HG02642 (cell line): ENCODE measurements around the gene AP1M1.

Source experiments
- ATAC-seq: cut with Tn5 transposase; IDR thresholded peaks from one replicate; pipeline ENCODE4 v1.9.1; 2021; ENCODE audit warnings: mild to moderate bottlenecking; ENCODE audit not compliant: unreplicated experiment, poor library complexity

Gene AP1M1

DNA sequence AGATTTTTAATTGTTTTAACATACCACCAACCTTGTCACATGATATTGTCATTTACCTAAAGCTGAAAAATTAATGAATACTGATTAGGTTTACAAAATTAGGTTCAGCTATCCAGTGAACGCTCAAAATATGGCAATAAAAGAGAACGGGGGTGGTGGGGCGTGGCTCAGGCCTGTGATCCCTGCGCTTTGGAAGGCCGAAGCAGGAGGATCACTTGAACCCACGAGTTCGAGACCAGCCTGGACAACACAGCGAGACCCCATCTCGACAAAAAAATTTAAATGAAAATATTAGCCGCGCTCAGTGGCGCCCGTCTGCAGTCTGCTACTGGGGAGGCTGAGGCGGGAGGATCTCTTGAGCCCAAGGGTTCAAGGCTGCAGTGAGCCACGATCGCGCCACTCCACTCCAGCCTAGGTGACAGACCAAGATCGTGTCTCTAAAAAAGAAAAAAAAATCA is 13.0 kb upstream of the AP1M1 start:
- ATAC-seq = no peak

DNA sequence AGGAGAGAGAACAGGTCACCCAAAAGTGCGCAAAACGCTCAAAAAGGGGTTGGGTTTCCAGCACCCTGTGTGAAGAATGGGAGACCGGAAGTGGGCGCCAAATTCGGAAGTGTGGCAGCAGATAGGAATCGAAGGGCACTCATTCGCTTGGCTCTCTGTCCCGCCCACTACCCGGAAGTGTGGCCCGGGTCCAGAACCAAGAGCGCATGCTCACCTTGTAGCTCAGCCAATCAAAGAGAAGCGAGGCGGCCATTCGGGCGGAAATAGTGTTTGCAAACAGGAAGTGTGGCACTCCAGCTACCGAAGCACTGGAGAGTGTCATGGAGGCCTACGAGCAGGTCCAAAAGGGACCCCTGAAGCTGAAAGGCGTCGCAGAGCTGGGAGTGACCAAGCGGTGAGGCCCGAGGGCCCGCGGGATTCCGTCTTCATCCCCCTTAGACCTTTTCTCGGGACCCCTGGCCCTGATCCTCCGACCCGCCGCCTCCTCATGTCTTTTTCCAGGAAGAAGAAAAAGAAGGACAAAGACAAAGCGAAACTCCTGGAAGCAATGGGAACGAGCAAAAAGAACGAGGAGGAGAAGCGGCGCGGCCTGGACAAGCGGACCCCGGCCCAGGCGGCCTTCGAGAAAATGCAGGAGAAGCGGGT is 12.5 kb upstream of the AP1M1 start, which contains the start of gene FAM32A:
TSS of gene FAM32A (plus strand) at position 288 of the 645 bp plus-strand sequence. CDS start at position 321, 33 bp downstream.
- peak; percentile 92 for ATAC-seq

DNA sequence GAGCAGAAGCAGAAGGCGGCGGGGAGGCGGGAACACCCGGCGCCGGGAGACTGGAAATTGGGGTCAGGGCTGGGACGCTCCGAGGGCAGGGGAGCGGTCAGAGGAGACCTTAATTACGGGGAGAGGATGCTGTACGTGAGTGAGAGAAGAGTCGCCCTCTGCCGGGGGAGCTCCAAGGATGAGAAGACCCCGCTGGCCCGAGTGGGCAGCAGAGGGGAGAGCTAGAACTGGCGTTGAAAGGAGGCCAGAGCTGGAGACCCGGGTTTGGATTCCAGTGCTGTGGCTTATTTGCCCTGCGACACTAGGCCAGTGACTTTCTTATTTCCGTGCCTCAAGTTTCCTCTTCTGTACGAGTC is 12.0 kb upstream of the AP1M1 start:
- no peak for ATAC-seq

DNA sequence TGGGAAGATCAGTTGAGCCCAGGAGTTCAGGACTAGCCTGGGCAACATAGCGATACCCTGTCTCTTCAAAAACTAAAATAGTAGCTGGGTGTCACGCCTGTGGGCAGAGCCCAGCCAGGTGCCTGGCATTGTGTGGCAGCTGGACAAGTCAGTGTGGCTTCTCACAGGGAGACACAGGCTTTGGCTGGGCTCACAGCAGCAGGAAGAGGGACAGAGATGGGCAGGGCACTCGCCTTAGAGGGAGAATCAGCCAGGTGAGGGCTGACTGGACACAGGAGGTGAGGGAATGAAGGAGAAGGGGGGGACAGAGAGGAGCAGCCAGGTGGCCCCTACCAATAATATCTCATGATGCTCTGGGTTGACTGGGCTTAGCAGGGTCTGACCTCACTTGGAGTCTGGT is 9.2 kb upstream of the AP1M1 start:
- no peak for ATAC-seq

DNA sequence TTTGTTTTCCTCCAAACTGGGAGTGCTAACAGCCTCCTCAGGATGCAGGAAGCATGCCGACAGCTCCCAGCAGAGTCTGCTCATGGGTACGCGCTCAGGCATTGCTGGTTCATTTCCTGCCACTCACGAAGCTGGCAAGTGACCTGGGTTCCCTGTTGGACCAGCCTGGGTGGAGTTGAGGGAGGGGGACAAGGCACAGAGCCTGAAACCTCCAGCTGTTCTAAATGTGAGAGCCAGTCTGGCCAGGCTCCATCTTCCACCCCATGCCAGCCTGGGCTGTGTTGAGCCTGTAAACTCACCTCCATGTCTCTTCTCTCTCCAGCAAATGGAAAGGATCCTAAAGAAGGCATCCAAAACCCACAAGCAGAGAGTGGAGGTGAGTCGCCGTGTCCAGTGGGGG is 7.5 kb upstream of the AP1M1 start:
- ATAC-seq = no peak

DNA sequence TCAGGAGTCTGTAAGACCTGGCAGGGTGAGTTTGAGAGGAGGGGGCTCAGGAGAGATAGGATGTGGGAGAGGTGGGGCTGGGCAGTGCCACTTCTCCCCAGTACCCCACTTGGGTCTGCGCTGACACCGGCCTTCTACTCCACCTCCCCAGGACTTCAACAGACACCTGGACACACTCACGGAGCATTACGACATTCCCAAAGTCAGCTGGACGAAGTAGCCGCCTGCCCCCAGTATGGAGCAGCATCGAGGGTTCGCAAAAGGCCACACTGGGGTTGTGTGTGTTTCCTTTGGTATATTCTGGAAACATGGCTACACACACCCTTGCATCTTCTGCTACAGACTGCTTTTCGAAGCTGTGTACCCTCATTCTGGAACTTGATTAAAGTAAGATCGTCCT is 7.0 kb upstream of the AP1M1 start:
- ATAC-seq = no peak

DNA sequence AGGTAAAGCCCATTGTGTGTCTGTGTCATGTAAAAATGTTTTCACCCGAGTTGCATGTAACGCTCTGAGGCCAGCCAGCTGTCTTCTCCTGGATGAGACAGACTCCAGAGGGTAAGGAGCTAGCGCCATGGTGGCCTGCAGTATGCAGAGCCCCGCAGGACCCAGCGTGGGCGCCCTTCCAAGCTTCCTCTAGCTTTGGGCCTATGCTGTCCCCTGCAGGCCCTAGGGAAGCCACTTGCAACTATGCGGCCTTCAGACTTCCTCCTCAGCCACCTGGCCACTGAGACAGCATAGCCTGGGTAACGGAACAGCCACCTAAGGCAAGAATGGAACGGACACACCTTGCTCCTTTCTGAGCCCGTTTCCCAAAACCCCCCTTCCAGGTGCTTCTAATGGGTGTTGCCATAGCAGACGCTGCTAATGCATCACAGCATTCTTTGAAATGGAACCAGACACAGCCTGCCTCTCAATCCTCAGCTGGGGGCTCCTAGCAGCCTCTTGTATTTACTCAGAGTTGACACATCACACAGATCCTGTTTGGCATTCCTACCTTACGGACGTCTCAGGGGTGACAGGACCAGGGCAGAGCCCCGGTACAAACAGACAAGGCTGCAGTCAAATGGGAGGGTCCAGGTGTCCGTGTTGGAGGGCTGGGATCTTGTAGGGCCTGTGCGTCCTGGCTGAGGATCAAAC is 6.3 kb upstream of the AP1M1 start:
- ATAC-seq = no peak

DNA sequence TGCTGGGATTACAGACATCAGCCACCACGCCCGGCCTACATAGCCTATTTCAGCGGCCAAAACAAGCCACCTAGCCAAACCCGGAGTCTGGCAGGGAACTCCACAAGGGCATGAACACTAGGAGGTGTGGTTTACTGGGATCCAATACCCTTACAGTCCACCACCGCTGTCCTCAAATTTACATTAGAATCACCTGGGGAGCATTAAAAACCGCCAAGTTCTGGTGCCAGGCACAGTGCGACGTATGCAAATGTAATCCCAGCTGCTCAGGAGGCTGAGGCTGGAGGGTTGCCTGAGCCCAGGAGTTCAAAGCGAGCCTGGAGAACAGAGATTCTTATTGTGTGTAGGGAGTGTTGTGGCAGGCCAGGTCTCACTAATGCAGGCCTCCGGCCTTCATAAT is 4.2 kb upstream of the AP1M1 start:
- ATAC-seq = no peak

DNA sequence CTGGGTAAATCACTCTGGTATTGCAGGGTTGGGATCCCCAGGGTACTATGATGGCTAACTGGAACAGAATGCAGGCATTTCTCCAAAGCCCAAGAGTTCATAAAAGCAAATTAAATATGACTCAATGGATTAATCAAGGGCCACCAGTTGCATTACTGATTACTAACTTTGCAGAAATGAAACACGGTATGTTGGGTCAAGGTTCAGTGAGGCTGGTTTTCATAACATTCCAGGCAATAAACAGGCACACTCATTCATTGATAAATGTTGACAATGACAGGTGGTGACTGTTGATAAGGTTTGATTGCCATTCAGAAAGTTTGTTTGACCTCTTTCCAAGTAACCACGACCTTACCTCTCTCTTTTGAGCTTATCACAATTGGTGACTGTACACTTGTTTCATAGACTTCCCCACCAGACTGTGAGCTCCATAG is 506 bp upstream of the AP1M1 start:
- ATAC-seq = no peak

DNA sequence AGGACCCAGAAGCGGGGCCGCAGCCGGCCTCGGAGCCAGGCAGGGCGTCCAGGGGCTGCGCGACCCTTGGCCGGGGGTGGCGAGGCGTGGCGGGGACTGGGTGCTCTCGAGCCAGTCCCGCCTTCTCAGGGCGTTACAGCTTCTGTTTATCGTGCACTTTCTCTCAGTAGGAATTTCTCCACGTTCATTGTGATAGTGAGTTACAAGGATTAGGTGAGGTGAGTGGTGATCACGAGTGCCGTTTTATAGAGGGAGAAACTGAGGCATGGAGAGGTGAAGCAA is 600 bp downstream of the AP1M1 start:
- peak; percentile 11 for ATAC-seq

DNA sequence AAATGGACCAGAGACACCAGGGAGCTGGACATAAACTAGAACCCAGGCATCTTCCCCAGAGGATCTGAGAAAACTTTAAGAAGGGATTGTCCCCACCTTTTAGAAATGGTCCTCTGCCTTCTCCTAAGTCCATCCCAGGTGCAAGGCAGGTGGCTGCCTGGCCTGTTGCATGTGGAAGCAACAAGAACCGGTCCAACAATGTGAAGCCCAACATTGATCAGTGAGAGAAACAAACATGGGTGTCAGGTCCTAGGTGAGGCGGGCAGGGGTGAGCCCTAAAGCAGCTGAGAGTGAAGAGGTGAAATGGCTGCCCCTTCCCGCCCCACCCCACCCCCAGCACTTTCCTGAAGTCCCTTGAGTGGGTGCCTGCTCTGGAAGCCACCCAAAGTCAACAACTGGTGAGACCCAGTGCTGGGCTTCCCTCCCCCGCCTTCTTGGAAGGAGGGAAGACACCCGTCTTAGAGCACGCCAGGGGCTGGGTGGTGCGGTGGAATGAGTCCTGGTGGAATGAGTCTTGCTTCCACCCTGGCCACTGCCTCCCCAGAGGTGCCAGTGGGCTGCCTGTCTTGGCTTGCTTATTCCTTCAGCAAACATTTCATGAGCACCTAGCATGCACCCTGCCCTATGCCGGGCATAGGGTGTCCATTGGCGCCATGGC is 1.7 kb downstream of the AP1M1 start:
- ATAC-seq = no peak

DNA sequence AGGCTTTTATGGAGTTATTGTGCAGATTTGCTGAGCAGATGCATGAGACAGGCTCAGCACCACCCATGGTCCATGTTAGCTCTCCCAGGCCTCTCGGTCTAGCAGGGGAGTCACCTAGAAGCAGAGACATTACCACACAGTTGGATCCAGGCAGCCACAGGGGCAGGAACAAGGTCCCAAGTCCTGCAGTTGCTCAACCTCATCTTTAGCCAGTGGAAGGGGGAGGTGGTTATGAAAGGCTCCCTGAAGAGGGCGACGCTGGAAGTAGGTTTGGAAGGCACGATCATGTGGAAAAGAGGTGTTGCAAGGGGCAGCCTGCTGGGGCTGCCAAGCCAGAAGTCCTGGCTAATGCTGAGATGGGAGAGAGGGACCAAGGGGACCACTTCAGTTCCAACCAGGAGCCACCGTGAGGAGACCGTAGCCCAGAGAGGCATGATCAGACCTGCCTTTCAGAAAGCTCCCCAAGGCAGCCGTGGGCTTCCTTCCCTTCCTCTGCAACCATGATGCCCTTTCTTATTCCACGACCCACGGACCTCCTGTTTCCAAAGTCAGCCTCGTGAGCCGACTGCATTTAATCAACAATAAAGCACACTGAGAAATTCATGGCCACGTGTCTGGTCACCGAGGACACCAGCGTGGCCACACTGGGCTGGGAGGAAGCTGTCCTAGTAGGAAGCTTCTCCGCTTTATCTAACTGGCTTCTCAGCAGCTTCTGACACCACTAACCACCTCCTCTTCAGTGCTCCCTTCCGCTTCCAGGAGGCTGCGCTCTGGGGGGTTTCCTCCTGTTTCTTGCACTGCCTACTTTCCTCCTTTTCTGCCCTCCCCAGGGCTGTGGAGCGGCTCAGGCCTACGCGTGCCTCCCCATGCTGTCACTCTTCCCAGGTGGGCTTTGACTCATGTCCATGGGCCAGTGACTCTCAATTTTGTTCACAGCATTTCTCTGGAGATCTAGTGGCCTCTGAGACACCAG is 2.6 kb downstream of the AP1M1 start:
- ATAC-seq = no peak

DNA sequence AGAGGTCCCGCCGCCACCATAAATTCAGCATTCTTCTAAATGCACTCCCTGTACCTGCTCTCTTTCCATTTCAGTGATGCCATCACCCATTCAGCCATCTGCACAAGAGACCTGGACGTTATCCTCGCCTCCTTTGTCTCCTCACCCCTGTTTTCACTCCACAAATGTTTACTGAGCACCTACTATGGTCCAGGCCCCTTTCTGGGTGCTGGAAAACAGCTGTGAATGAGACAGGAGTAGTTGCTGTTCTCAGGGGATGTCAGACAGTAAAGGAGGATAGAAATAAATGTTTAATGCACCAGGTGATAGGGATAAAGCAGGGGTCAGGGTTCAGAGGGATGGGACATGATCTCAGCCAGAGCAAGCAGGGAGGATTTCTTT is 3.3 kb downstream of the AP1M1 start:
- no peak for ATAC-seq

DNA sequence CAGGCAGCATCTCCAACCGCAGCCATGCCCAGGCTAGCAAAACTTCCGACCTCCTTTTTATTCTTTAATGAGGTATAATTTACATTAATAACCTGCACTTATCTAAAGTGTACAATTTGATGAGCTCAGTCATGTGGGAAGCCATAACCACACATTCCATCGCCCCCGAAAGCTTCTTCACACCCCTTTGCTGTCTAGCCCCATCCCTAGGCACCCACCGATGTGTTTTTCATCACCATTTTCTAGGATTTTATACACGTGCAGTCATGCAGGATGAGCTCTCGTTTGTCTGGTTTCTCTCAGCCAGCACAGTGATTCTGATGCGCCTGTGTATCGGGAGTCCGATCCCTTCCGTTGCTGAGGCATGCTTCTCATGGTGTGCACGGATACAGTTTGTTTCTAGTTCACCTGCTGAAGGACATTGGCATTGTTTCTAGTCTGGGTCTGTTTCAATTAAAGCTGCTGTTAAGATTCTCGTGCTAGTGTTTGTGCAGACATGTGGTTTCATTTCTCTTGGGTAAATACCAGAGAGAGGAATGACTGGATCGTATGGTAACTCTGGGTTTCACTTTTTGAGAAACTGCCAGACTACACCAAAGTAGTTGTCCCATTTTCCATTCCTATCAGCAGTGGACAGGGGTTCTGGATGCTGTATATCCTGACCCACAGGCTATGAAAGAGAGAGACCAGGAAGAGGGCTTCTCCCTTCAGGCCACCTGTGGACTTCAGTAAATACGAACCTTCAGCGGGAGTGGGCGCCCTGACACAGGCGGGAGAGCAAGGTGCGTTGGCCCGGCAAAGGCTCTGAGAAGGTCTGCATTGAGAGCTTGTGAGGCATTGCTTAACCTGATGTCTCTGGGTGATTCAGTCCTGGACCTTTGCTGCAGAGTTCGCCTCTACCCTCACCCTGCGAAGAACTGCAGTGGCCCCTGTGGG is 4.9 kb downstream of the AP1M1 start:
- no peak for ATAC-seq

DNA sequence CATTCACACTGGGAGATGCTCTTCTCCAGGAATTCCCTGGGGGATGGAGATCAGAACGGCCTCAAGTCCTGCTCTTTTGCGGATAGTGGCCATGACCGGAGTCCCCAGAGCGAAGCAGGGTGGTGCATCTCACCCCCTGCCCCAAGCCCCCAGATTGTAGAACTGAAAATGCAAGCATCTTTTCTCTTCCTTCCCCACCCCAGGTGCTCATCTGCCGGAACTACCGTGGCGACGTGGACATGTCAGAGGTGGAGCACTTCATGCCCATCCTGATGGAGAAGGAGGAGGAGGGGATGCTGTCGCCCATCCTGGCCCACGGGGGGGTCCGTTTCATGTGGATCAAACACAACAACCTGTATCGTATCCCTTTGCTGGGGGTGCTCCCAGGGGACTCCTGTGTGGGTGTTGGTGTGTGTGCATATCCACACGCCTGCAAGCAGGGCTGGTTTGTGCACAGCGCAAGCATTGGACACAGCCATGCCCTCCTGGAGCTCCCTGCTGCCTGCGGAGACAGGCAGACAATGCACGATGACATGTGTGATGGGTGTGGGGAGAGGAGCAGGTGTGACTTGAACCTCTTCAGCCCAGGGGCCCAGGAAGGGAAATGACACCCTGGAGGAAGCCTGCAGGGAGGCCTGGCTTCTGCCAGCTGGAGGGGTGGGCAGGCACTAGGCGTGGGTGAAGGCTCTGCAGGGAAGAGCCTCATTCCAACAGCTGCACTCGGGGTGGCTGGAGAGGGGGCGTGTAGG is 5.7 kb downstream of the AP1M1 start:
- ATAC-seq = no peak

DNA sequence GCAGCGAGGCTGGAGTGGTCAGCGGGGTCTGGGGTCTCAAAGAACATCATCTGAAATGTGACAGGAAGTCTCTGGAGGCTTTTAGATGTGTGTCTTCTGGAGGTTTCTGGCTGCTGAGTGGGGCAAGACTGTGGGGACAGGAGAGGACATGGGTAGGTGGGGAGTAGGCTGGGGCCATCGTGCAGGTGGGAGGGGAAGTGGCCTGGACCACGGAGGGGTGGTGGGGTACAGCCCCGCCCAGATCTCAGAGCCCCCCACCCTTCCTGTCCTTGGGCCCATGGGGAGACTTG is 6.2 kb downstream of the AP1M1 start:
- no peak for ATAC-seq

DNA sequence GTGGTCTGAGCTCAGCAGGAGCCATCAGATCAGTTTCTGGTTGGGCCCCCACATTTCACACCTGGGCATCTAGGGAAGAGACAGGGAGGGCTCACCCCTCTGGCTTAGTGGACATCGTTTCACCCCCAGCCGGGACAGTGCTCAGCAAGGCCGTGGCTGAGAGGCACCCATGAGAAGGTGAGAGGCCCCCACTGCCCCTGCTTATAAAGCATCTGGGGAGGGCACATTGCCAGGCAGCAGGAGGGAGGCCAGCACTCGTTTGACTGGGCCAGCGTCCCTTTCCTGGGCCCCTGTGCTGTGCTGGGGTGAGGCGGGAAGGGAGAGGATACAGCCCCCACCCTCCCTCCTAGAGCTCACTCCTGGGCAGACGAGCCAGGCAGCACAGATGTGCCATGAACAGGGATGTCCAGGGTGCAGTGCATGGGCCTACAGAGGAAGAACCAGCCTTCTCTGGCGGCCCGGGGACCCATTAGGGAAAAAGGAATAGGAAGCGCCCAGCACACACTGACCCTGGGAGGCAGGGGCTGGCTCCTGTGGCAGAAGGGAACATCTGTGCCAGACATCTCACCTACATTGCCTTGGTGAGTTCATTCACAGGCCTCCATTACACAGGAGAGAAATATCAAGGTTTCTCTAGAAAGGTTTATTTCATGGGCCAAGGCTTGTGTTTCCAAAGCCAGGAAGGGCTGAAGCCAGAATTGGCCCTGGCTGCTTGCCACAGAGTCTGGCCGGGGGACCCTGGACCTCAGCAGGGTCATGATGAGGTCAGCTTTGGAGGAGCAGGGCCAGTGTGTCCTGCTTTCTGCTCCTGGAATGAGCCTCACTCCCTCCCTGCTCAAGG is 7.7 kb downstream of the AP1M1 start:
- no peak for ATAC-seq

DNA sequence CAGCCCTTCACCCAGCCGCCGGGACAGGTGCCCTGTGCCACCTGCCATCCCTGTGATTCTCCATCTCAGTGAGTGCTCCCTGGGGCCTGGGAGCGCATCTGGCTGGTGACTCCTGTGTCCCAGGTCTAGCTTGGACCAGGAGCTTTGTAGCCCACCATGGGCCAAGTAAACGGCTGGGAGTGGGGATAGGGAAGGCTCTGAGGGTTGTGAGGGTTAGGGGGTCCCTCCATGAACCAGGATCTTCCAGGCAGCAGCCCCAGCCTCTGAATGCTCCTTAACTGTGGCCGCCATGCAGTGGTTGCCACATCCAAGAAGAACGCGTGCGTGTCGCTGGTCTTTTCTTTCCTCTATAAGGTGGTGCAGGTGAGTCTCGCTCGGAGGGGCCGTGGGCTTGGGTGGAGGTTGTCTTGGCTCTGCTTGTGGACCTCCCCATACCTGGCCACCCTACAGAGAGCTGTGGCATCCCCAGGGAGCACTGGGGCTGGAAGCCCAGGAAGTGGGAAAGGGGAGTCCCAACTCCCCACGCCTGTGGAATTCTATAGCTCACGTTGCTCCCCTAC is 8.4 kb downstream of the AP1M1 start:
- ATAC-seq = no peak
